ENCODE results near the gene SP110. TPM values are rescaled to one million over a fixed set of nuclear protein-coding genes. Genes with fewer than 3 reads are reported as not detected.

Gene SP110
- total RNA-seq, 1 donor from 2014 or later = 68.1 TPM

GRCh38 chr2:230246206-230246605, 26.4 kb upstream of the SP110 start:
- intact Hi-C loops (cut with DNase I) = no loop called here
- no peaks in the 10 kb centered on the region for H3K9me3 ChIP-seq
- H3K27me3 ChIP-seq (ENCODE audit: low read depth) = no peaks in the 10 kb centered on the region
- ATAC-seq (no peak), DNase-seq (no peak)
- H3K36me3 ChIP-seq = no peaks in the 10 kb centered on the region
- H3K4me1 ChIP-seq = no peaks in the 10 kb centered on the region
- no peak overlapping the region for H3K27ac ChIP-seq
- TF ChIP-seq, protein P1, sequence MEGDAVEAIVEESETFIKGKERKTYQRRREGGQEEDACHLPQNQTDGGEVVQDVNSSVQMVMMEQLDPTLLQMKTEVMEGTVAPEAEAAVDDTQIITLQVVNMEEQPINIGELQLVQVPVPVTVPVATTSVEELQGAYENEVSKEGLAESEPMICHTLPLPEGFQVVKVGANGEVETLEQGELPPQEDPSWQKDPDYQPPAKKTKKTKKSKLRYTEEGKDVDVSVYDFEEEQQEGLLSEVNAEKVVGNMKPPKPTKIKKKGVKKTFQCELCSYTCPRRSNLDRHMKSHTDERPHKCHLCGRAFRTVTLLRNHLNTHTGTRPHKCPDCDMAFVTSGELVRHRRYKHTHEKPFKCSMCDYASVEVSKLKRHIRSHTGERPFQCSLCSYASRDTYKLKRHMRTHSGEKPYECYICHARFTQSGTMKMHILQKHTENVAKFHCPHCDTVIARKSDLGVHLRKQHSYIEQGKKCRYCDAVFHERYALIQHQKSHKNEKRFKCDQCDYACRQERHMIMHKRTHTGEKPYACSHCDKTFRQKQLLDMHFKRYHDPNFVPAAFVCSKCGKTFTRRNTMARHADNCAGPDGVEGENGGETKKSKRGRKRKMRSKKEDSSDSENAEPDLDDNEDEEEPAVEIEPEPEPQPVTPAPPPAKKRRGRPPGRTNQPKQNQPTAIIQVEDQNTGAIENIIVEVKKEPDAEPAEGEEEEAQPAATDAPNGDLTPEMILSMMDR (IDR thresholded peaks at IDR 0.05) = no peak
- H3K4me3 ChIP-seq = no peak overlapping the region

- Histone ChIP-seq H3K4me3 (no peak overlapping the region), H3K27me3 (ENCODE audit: low read depth) (no peaks in the 10 kb centered on the region), H3K4me1 (no peaks in the 10 kb centered on the region), H3K36me3 (no peaks in the 10 kb centered on the region), H3K27ac (no peak overlapping the region), H3K9me3 (no peaks in the 10 kb centered on the region)
- TF ChIP-seq, protein P1 (IDR thresholded peaks at IDR 0.05) = no peak
- intact Hi-C loops (cut with DNase I) = no loop called here
- ATAC-seq (no peak), DNase-seq (no peak)
Measured at GRCh38 chr2:230244211-230244610, 24.4 kb upstream of the SP110 start.

GRCh38 chr2:230234845-230235244, 15.1 kb upstream of the SP110 start:
- TF ChIP-seq, protein P1 (IDR thresholded peaks at IDR 0.05) = no peak
- intact Hi-C loops (cut with DNase I) = no loop called here

GRCh38 chr2:230234122-230234722, 14.4 kb upstream of the SP110 start:
- DNase-seq = no peak
- intact Hi-C loops (cut with DNase I) = no loop called here

More at GRCh38 chr2:230234845-230235244, 15.1 kb upstream of the SP110 start:
- Histone ChIP-seq H3K4me1 (no peaks in the 10 kb centered on the region), H3K36me3 (no peaks in the 10 kb centered on the region), H3K27ac (no peak overlapping the region), H3K9me3 (no peaks in the 10 kb centered on the region), H3K27me3 (ENCODE audit: low read depth) (no peaks in the 10 kb centered on the region), H3K4me3 (no peak overlapping the region)
- ATAC-seq = no peak
- DNase-seq = no peak

DNA sequence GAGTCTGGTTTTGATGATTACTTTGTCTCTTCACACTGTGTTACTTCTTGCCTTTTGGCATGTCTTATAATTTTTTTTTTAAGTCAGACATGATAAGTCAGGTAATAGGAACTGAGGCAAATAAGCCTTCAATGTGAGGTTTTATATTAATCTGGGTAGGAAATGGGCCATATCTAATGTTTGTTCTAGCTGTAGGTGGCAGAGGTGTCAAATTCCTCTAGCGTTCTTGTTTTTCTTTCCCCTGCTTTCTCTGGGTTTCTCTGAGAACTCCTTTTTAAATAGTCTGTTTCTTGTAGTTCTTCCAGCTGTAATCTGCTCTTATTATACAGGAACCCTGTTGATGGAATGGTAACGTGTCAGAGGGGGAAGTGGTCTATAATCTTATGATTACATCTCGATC, 11.5 kb upstream of the SP110 start:
- H3K9me3 ChIP-seq = no peaks in the 10 kb centered on the region
- no peaks in the 10 kb centered on the region for H3K4me1 ChIP-seq
- H3K27me3 ChIP-seq (ENCODE audit: low read depth) = no peaks in the 10 kb centered on the region
- intact Hi-C loops (cut with DNase I) = no loop called here
- H3K4me3 ChIP-seq = no peak overlapping the region
- TF ChIP-seq, protein P1 (IDR thresholded peaks at IDR 0.05) = no peak
- DNase-seq = no peak
- no peak for ATAC-seq
- H3K36me3 ChIP-seq = no peaks in the 10 kb centered on the region
- no peak overlapping the region for H3K27ac ChIP-seq

More at GRCh38 chr2:230234122-230234722, 14.4 kb upstream of the SP110 start:
- Histone ChIP-seq H3K4me3 (no peak overlapping the region), H3K9me3 (no peaks in the 10 kb centered on the region), H3K36me3 (no peaks in the 10 kb centered on the region), H3K4me1 (no peaks in the 10 kb centered on the region), H3K27me3 (ENCODE audit: low read depth) (no peaks in the 10 kb centered on the region), H3K27ac (no peak overlapping the region)
- TF ChIP-seq, protein P1 (IDR thresholded peaks at IDR 0.05) = no peak
- ATAC-seq = no peak

Data from lower lobe of right lung (tissue), 2 donors.